ENCODE results near the gene DOK7.

Gene DOK7

DNA sequence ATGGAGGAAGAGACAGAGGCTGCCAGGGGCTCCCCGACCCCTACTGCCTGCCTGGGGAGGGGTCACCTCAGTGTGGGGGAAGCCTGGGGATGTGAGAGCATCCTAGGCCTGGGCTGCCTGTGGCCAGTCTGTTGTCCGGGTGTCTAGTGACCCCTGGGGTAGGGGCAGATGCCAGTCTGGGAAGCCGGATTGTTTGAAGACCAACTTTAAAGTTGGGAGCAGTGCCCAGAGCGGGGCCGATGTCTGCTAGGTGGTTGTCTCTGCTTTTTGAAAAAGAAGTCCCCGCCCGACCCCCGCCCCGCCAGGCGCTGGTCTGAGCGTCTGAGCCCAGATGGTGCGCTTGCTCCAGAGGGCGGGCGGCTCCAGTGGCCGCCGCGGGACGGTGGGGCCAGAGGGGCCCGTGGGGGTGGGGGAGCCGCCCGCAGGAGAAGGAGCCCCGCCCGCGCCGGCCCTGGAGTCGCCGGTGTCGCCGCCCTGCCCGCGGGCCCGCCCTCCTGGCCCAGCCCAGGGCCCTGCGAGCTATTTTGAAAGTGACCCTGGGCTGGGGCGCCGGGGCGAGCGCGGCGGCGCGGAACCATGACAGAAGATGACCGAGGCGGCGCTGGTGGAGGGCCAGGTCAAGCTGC lies at the start of gene DOK7:
DOK7 (plus strand) TSS at position 517 of the 626 bp plus-strand sequence; CDS start at position 587, 70 bp downstream.
- no peak for DNase-seq

GRCh38 chr4:3413675-3414420 lies 49.3 kb upstream of the DOK7 start:
- DNase-seq = no peak

DNA sequence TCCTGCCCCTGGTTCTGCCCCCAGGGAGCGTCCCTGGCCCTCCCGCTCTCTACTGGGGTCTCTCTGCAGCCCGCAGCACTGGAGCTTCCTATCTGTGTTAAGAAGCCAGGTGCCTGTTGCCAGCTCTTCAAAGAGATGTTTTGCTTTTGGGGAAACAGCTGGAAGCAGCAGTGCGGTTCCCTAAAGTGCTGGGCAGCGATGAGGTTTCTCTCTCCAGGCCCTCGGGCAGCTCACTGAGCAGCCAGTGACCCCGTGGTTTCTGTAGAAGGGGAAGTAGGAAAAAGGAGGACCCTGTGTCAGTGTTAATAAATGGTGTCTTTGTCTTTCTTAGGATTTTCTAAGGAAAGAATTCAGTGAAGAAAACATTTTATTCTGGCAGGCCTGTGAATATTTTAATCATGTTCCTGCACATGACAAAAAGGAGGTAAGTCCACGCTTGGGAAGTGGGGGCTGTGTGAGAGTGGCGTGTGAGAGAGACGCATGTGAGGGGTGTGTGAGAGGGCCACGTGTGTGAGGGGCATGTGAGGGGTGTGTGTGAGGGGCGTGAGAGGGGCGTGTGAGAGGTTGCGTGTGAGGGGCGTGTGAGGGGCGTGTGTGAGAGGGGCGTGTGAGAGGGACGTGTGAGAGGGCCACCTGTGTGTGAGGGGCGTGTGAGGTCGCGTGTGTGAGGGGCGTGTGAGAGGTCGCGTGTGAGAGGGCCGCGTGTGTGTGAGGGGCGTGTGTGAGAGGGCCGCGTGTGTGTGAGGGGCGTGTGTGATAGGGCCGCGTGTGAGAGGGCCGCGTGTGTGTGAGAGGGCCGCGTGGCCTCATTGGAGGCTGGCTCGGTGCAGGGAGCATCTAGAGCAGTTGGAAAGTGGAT lies 48.5 kb upstream of the DOK7 start:
- DNase-seq = no peak

- DNase-seq = no peak
Measured at GRCh38 chr4:3415471-3416141, 47.5 kb upstream of the DOK7 start.

- DNase-seq = no peak
Measured at GRCh38 chr4:3416270-3416669, 46.8 kb upstream of the DOK7 start.

- no peak for DNase-seq
Measured at GRCh38 chr4:3416821-3417221, 46.3 kb upstream of the DOK7 start.

- no peak for DNase-seq
Measured at GRCh38 chr4:3417448-3417847, 45.7 kb upstream of the DOK7 start.

GRCh38 chr4:3418029-3418762 lies 44.9 kb upstream of the DOK7 start:
- no peak for DNase-seq

DNA sequence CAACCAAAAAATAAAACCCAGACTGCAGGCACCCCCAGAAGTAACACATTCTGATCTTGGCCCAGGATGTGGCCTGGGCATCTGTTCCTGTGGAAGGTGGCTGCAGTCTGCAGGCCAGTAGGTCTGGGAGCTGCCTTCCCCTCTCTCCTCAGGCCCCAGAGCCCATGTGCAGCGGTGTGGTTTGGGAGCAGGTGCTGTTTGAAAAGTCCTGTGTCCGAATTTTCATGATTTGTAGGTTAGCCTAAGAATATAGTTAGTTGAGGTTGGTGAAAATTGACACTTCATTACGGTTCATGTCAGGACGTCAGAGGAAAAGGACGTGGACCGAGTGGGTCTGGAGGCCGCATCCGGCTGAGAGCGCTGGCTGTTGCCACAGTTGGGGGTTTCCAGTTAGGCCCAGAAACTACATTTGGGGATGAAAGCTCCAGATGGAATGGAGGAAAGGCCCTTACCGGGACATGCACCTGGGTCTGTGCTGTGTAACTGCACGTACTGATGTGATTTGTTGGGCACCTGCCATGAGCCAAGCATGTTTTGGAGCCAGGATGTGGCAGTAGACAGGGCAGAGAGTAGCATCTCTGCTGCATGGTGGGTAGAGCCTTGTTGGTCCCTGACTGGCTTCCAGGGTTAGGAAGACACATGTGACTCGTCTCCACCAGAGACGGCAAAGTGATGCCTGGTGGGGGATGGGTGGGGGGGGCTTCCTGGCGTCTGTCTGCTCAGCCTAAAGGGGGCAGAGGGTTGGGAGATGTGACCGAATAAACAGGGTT lies 43.1 kb upstream of the DOK7 start:
- DNase-seq = no peak

DNA sequence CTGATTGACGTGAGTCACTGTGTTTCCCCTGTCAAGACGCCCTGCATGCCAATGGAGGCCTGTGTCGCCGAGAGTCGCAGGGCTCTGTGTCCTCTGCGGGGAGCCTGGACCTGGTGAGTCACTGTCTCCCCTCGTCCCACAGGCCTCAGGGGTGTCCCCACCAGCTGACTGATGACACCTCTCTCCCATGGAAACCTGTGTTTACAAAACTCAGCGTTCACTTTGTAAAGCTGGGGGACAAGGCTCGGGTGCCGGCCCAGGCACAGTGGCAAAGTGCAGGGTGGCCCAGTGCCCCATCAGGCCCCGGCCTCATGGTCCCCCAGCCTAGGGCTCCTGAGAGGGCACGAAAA lies 42.5 kb upstream of the DOK7 start:
- no peak for DNase-seq

GRCh38 chr4:3420956-3421355 lies 42.1 kb upstream of the DOK7 start:
- no peak for DNase-seq

GRCh38 chr4:3421470-3421869 lies 41.6 kb upstream of the DOK7 start:
- DNase-seq = no peak

DNA sequence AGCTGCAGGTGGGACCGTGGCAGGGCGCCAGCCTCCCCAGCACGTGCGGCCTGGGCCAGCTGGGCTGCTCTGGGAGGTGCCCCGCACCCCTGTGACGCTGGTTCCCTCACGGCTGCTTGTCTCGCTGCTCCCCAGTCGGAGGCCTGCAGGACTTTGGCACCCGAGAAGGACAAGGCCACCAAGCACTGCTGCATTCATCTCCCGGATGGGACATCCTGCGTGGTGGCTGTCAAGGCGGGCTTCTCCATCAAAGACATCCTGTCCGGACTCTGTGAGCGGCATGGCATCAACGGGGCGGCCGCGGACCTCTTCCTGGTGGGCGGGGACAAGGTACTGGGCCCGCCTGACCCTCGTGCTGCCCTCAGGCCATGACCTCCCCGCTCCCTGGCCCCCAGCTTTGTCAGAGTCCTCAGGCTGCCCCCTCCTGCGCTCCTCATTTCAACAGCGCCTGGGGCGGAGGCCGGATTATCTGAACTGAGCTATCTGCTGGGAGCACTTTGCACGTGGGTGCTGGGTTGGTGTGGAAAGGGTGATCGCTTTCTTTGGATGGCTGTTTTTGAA lies 40.8 kb upstream of the DOK7 start:
- DNase-seq = no peak

DNA sequence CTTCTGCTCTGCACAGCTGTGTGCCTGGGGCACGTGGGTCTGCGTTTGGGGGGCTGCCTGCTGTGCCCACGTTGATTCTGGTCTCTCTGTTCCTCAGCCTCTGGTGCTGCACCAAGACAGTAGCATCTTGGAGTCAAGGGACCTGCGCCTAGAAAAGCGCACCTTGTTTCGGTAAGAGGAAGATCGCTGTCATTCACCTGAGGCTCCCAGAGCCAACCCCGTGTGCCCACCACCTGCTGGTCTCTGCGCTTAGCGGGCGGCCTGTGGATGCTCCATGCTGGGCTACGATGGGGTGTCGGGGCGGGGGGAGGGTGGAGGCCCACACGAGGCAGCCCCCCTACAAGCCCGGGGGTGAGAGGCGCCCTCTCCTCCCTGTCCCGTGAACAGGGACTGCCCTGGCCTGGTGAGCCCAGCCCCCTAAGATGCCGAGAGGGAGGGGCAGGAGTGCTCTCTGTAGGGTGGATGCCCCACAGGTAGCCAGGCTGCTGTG lies 40.3 kb upstream of the DOK7 start:
- DNase-seq = no peak

- no peak for DNase-seq
Measured at GRCh38 chr4:3423406-3423805, 39.7 kb upstream of the DOK7 start.

- DNase-seq = no peak
Measured at GRCh38 chr4:3423952-3424351, 39.2 kb upstream of the DOK7 start.

- no peak for DNase-seq
Measured at GRCh38 chr4:3424522-3425095, 38.5 kb upstream of the DOK7 start.

GRCh38 chr4:3426465-3427133 lies 36.5 kb upstream of the DOK7 start:
- DNase-seq = no peak

- DNase-seq = no peak
Measured at GRCh38 chr4:3427134-3427476, 36.0 kb upstream of the DOK7 start.

DNA sequence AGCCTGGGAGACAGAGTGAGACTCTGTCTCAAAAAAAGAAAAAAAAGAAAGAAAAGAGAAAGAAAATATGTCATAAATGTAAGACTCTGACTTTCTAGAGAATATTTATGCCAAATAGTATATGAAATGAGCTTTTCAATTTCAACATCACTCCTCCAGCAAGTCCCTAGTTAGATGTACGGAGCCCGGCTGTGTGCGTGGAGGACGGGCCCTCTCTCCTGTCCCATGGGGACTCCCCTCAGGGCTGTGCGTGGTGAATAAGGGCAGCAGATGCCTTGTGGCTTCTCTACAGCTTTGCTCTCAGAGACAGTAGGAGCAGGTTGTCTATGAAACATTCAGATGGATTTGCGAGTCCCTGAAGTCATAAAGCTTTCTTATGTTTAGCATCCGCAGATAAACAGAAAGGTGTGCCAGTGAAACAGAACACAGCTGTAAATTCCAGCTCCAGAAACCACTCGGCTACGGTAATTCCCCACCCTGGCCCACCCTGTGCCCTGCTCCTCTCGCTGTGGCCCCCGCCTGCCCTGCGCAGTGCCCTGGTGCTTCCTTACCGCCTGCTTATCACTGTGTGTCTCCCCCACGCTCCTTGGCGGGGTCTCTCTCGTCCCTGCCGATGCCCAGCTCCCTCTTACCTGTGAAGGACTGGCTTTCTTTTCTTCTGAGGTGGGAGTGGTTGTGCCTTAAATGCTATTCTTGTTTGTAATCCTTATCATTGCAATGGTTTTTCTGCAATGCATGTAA lies 35.2 kb upstream of the DOK7 start:
- DNase-seq = no peak

Data from activated CD4-positive, alpha-beta T cell treated with anti-CD3 and anti-CD28 coated beads for 4 hours (primary cell).